ENCODE results near the gene VMP1. TPM values are rescaled to one million over a fixed set of nuclear protein-coding genes. Genes with fewer than 3 reads are reported as not detected.

The VMP1 gene
- total RNA-seq, 1 experiment from 2014 or later: 83.1 TPM

DNA sequence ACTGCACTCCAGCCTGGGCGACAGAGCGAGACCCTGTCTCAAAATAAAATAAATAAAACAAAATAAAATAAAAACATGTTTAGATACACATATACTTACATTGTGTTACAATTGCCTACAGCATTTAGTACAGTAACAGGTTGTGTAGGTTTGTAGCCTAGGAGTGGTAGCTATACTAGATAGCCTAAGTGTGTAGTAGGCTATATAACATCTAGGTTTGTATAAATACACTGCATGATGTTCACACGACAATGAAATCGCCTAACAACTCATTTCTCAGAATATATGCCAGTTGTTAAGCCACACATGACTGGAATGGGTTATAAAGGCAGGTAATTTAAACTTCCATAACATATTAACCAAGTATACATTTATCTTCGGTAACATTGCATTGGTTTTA is 94.7 kb downstream of the VMP1 start:
- H3K79me2 ChIP-seq (ENCODE audit: insufficient read depth, low read length): no peaks in the 10 kb centered on the region
- no peaks in the 10 kb centered on the region for H4K20me1 ChIP-seq (ENCODE audit: control insufficient read depth, insufficient read depth, insufficient read length)
- H3K27ac ChIP-seq (ENCODE audit: insufficient read length, low read depth, low read length): no peak overlapping the region
- TF ChIP-seq, protein P1, sequence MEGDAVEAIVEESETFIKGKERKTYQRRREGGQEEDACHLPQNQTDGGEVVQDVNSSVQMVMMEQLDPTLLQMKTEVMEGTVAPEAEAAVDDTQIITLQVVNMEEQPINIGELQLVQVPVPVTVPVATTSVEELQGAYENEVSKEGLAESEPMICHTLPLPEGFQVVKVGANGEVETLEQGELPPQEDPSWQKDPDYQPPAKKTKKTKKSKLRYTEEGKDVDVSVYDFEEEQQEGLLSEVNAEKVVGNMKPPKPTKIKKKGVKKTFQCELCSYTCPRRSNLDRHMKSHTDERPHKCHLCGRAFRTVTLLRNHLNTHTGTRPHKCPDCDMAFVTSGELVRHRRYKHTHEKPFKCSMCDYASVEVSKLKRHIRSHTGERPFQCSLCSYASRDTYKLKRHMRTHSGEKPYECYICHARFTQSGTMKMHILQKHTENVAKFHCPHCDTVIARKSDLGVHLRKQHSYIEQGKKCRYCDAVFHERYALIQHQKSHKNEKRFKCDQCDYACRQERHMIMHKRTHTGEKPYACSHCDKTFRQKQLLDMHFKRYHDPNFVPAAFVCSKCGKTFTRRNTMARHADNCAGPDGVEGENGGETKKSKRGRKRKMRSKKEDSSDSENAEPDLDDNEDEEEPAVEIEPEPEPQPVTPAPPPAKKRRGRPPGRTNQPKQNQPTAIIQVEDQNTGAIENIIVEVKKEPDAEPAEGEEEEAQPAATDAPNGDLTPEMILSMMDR (conservative IDR thresholded peaks at IDR 0.05): no peak
- H4K8ac ChIP-seq (replicated peaks; ENCODE audit: insufficient read length, low read depth, low read length): no peak overlapping the region
- Mint-ChIP-seq H3K4me1 (no peaks in the 10 kb centered on the region), H3K36me3 (ENCODE audit: insufficient read depth in 1 of 3, low read depth in 3 of 3) (no peaks in the 10 kb centered on the region), H3K27ac (no peak overlapping the region), H3K27me3 (ENCODE audit: low read depth) (no peaks in the 10 kb centered on the region), H3K4me3 (no peak overlapping the region), H3K9me3 (no peaks in the 10 kb centered on the region)
- no peak for DNase-seq
- no peak overlapping the region for H2BK20ac ChIP-seq (ENCODE audit: low read depth, low read length, poor library complexity, severe bottlenecking)
- no peak overlapping the region for H3K23ac ChIP-seq (ENCODE audit: insufficient read length, low read depth, low read length)
- H3K4ac ChIP-seq (ENCODE audit: low read depth, low read length): no peak overlapping the region
- H3T11ph ChIP-seq (ENCODE audit: low read length): no peak overlapping the region
- no peak overlapping the region for H3K56ac ChIP-seq (ENCODE audit: insufficient read length, low read depth, low read length)
- H3K23me2 ChIP-seq (ENCODE audit: insufficient read length, low read depth, low read length, poor library complexity, severe bottlenecking): no peaks in the 10 kb centered on the region
- no peaks in the 10 kb centered on the region for H3K4me1 ChIP-seq (ENCODE audit: insufficient read depth, low read length)
- H2AFZ ChIP-seq (ENCODE audit: low read length): no peak overlapping the region
- H3K14ac ChIP-seq (ENCODE audit: insufficient read depth, low read length): no peak overlapping the region
- H3K4me2 ChIP-seq (ENCODE audit: insufficient read depth, insufficient read length, low read length): no peak overlapping the region
- H4K91ac ChIP-seq (ENCODE audit: insufficient read length, low read depth, low read length): no peak overlapping the region
- WGBS (ENCODE audit: extremely low coverage, insufficient read length, low lambda C conversion rate): no CpG with 5 or more reads among the region's 5 CpGs
- no peak overlapping the region for H2BK120ac ChIP-seq (ENCODE audit: low read depth, low read length, poor library complexity, severe bottlenecking)
- H2BK12ac ChIP-seq (ENCODE audit: insufficient read length, low read depth, low read length): no peak overlapping the region
- no peaks in the 10 kb centered on the region for H3K9me3 ChIP-seq (ENCODE audit: control insufficient read depth, low read depth, low read length)
- no peaks in the 10 kb centered on the region for H3K27me3 ChIP-seq (ENCODE audit: insufficient read depth, low read length)
- H2BK15ac ChIP-seq (ENCODE audit: low read depth, low read length): no peak overlapping the region
- no peak overlapping the region for H4K5ac ChIP-seq (ENCODE audit: insufficient read length, low read depth, low read length)
- no peak overlapping the region for H3K9ac ChIP-seq (ENCODE audit: extremely low read depth, insufficient read length, low read length)
- no peak overlapping the region for H2BK5ac ChIP-seq (ENCODE audit: insufficient read length, low read length)
- no peak overlapping the region for H2AK5ac ChIP-seq (ENCODE audit: insufficient read length, low read length)
- H3K79me1 ChIP-seq (ENCODE audit: insufficient read depth, low read depth, low read length, poor library complexity, severe bottlenecking): no peaks in the 10 kb centered on the region
- no peak overlapping the region for H3K18ac ChIP-seq (ENCODE audit: insufficient read length, low read depth, low read length)

Measured in H9 (cell line).